Motor neuron (in vitro differentiated cells): ENCODE data around the gene ADAT1. TPM values are rescaled to one million over a fixed set of nuclear protein-coding genes. Genes with fewer than 3 reads are reported as not detected.

Source experiments
- ATAC-seq, 8 experiments: fragments of 200-7000 bp; cut with Tn5 transposase; replicated peaks in 6 of 8; 2 replicates each; pipeline ENCODE4 v1.8.0; 2021; ENCODE audit warnings: mild to moderate bottlenecking in 8 of 8, moderate library complexity in 8 of 8
- H3K27ac ChIP-seq, 2 donors: fragments of 250-450 bp; sonication (Bioruptor Pico); 2 replicates each; pipeline ENCODE4 v1.9.0; 2021; ENCODE audit warnings: antibody characterized with exemption in 2 of 2, mild to moderate bottlenecking in 2 of 2, moderate library complexity in 1 of 2
- H3K4me1 ChIP-seq, 2 donors: fragments of 250-450 bp; sonication (Bioruptor Pico); replicated peaks in 1 of 2; 2 replicates each; pipeline ENCODE4 v1.6.1; 2021; ENCODE audit warnings: antibody characterized with exemption in 2 of 2, mild to moderate bottlenecking in 2 of 2, moderate library complexity in 1 of 2
- H3K4me3 ChIP-seq, 5 donors: fragments of 250-450 bp; sonication (Bioruptor Pico); 2 replicates each; pipeline ENCODE4 v1.9.0; 2021; ENCODE audit warnings: antibody characterized with exemption in 5 of 5, mild to moderate bottlenecking in 5 of 5, moderate library complexity in 4 of 5
- WGBS, 10 experiments: fragments of 450-650 bp; shearing (Covaris generic); methylation state at CpG; one replicate each; pipeline ENCODE4 v1.0.0; 2022; 5-methylcytosine and 5-hydroxymethylcytosine counted together
- in situ Hi-C, 9 experiments: fragments of 400-800 bp; cut with MboI; loops; one replicate each; pipeline ENCODE4 v1.15.0; 2021; ENCODE audit warnings: low sequenced_read_pairs in 9 of 9, low pct_unique_long_range_greater_than_20kb in 2 of 9; ENCODE audit not compliant: unreplicated experiment in 9 of 9
- total RNA-seq, 8 experiments: library from RNA; unstranded; fragments of 300-600 nt; gene quantifications; 2 replicates each; pipeline versions ENCODE4 v1.2.3 to v1.2.4, GENCODE V29; 2022

Gene ADAT1
- total RNA-seq = 10 to 100 TPM; 34.0 to 67.2 (median 48.7) TPM

- in situ Hi-C loops = loop anchor here in 1 of 9 experiments (25.0 kb wide), 1 partner anchor 161 kb away; the partner anchor contains the start of gene TMEM170A
- H3K27ac ChIP-seq = peak within 1 kb of the TSS; percentile 78
- H3K4me3 ChIP-seq = peak within 1 kb of the TSS; percentile 48 to 80 (median 68)
- H3K4me1 ChIP-seq = peaks cover 14 to 17% of the 10 kb centered on the region in 2 donors
- ATAC-seq = peak; percentile 87 to 98 (median 96)
- 0 to 9% (median 0%) methylated on average over 1 to 27 of the region's 62 CpGs for WGBS, 10 experiments
Measured at GRCh38 chr16:75622761-75623605, at the start of gene ADAT1. Gene ADAT1 (minus strand): TSS chr16:75623281. CDS start chr16:75620799, 2,482 bp downstream.

GRCh38 chr16:75667503-75667902, 44.4 kb upstream of the ADAT1 start:
- Histone ChIP-seq H3K4me1 (no peaks in the 10 kb centered on the region), H3K27ac (no peak overlapping the region), H3K4me3 (no peak overlapping the region)
- in situ Hi-C loops = loop anchor here in 2 of 9 experiments (25.0 kb wide), 1 partner anchor 95 kb away; no protein-coding TSS in a partner anchor
- peak in 3 of 8 experiments; percentile 61 to 89 (median 66) for ATAC-seq

GRCh38 chr16:75660726-75661302, 37.7 kb upstream of the ADAT1 start:
- WGBS, 10 experiments = 75 to 100% (median 93%) methylated on average over 1 to 3 of the region's 4 CpGs; no CpG with 5 or more reads in 3 of the 10 experiments
- in situ Hi-C loops = loop anchor here in 2 of 9 experiments (25.0 kb wide), 1 partner anchor 101 kb away; no protein-coding TSS in a partner anchor
- Histone ChIP-seq H3K4me3 (no peak overlapping the region), H3K4me1 (no peaks in the 10 kb centered on the region), H3K27ac (no peak overlapping the region)
- peak in 1 of 8 experiments; percentile 59 for ATAC-seq

GRCh38 chr16:75660321-75660720, 37.2 kb upstream of the ADAT1 start:
- in situ Hi-C loops = loop anchor here in 2 of 9 experiments (25.0 kb wide), 1 partner anchor 102 kb away; no protein-coding TSS in a partner anchor
- 81 to 100% (median 95%) methylated on average over 2 to 5 of the region's 6 CpGs; no CpG with 5 or more reads in 4 of the 10 experiments for WGBS, 10 experiments
- Histone ChIP-seq H3K4me3 (no peak overlapping the region), H3K4me1 (no peaks in the 10 kb centered on the region), H3K27ac (no peak overlapping the region)
- ATAC-seq = no peak

GRCh38 chr16:75658175-75658574, 35.1 kb upstream of the ADAT1 start:
- Histone ChIP-seq H3K27ac (no peak overlapping the region), H3K4me3 (no peak overlapping the region), H3K4me1 (peaks cover 0 to 4% of the 10 kb centered on the region in 2 donors)
- WGBS, 10 experiments = 70 to 100% (median 90%) methylated on average over 1 to 2 of the region's 2 CpGs; no CpG with 5 or more reads in 5 of the 10 experiments
- ATAC-seq = no peak
- in situ Hi-C loops = loop anchor here in 2 of 9 experiments (25.0 kb wide), 1 partner anchor 104 kb away; no protein-coding TSS in a partner anchor

- H3K4me1 ChIP-seq = peaks cover 6 to 22% of the 10 kb centered on the region in 2 donors
- no peak overlapping the region for H3K4me3 ChIP-seq
- WGBS, 10 experiments = 11 to 100% (median 94%) methylated on average over 1 of the region's 1 CpG
- ATAC-seq = peak in 3 of 8 experiments; percentile 34 to 67 (median 53)
- in situ Hi-C loops = loop anchor here in 2 of 9 experiments (25.0 kb wide), 1 partner anchor 108 kb away; no protein-coding TSS in a partner anchor
- no peak overlapping the region for H3K27ac ChIP-seq
Measured at GRCh38 chr16:75653922-75654321, 30.8 kb upstream of the ADAT1 start.

- 0 to 1% (median 0%) methylated on average over 1 to 24 of the region's 62 CpGs; no CpG with 5 or more reads in 3 of the 10 experiments for WGBS, 10 experiments
Measured at GRCh38 chr16:75648265-75649076, 25.4 kb upstream of the ADAT1 start.

GRCh38 chr16:75647492-75648264, 24.6 kb upstream of the ADAT1 start, which contains the start of the genes KARS1 and TERF2IP:
Gene KARS1 (minus strand): TSS chr16:75647665. CDS start chr16:75647639, 26 bp downstream.
Gene TERF2IP (plus strand): TSS chr16:75647773. CDS start chr16:75647883, 110 bp downstream.
- peak within 1 kb of the TSS; percentile 59 to 100 (median 75) for H3K4me3 ChIP-seq
- peak within 1 kb of the TSS; percentile 93 to 98 for H3K27ac ChIP-seq
- in situ Hi-C loops = loop anchor here in 2 of 9 experiments (10.0 to 25.0 kb wide), 2 partner anchors 117 to 1515 kb away; no protein-coding TSS in a partner anchor
- WGBS, 10 experiments = 0% methylated on average over 1 to 34 of the region's 76 CpGs; no CpG with 5 or more reads in 5 of the 10 experiments
- ATAC-seq = peak; percentile 86 to 95 (median 94)
- H3K4me1 ChIP-seq = peaks cover 8 to 15% of the 10 kb centered on the region in 2 donors

More at GRCh38 chr16:75648265-75649076, 25.4 kb upstream of the ADAT1 start:
- peak overlapping the region; percentile 93 to 98 for H3K27ac ChIP-seq
- peaks cover 9 to 23% of the 10 kb centered on the region in 2 donors for H3K4me1 ChIP-seq
- peak; percentile 19 to 41 (median 24) for ATAC-seq
- H3K4me3 ChIP-seq = peak overlapping the region; percentile 59 to 100 (median 75)
- in situ Hi-C loops = loop anchor here in 2 of 9 experiments (10.0 to 25.0 kb wide), 2 partner anchors 116 to 1514 kb away; no protein-coding TSS in a partner anchor

GRCh38 chr16:75647112-75647491, 24.0 kb upstream of the ADAT1 start:
- Histone ChIP-seq H3K4me3 (peak overlapping the region; percentile 59 to 100 (median 75)), H3K4me1 (peaks cover 6 to 14% of the 10 kb centered on the region in 2 donors), H3K27ac (peak overlapping the region; percentile 63 to 98)
- in situ Hi-C loops = loop anchor here in 2 of 9 experiments (10.0 to 25.0 kb wide), 2 partner anchors 118 to 1515 kb away; no protein-coding TSS in a partner anchor
- 0% methylated on average over 1 to 16 of the region's 18 CpGs; no CpG with 5 or more reads in 2 of the 10 experiments for WGBS, 10 experiments
- ATAC-seq = peak; percentile 20 to 49 (median 44)

GRCh38 chr16:75644240-75645012, 21.3 kb upstream of the ADAT1 start:
- no peak overlapping the region for H3K27ac ChIP-seq
- in situ Hi-C loops = loop anchor here in 2 of 9 experiments (10.0 to 25.0 kb wide), 2 partner anchors 120 to 1518 kb away; no protein-coding TSS in a partner anchor
- WGBS, 10 experiments = 65 to 100% (median 96%) methylated on average over 2 to 5 of the region's 7 CpGs; no CpG with 5 or more reads in 1 of the 10 experiments

More at GRCh38 chr16:75644240-75645012, 21.3 kb upstream of the ADAT1 start:
- ATAC-seq = no peak
- Histone ChIP-seq H3K4me1 (peaks cover 2 to 4% of the 10 kb centered on the region in 2 donors), H3K4me3 (no peak overlapping the region)
